ENCODE data around the gene PRSS23. TPM values are rescaled to one million over a fixed set of nuclear protein-coding genes. Genes with fewer than 3 reads are reported as not detected.

PRSS23 gene
- polyA plus RNA-seq, 1 donor from 2014 or later = 3.6 TPM

DNA sequence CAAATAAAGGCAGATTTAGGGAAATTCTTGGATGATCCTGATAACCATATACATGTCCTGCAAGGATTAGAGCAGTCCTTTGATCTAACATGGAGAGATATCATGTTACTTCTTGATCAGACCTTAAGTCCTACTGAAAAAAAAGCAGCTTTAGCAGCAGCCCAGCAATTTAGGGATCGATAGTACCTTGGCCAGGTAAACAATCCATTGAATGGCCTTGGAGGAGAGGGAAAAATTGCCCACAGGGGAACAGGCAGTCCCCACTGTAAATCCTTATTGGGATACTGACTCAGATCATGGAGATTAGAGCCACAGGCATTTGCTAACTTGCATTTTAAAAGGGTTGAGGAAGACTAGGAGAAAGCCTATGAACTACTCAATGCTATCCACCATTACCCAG, 47.8 kb downstream of the PRSS23 start:
- Histone ChIP-seq H3K27me3 (ENCODE audit: insufficient read depth, low read depth, low read length) (no peaks in the 10 kb centered on the region), H3K9ac (ENCODE audit: low read length) (no peak overlapping the region), H3K79me2 (replicated peaks; ENCODE audit: insufficient read depth, low read length) (no peaks in the 10 kb centered on the region), H3K9me3 (ENCODE audit: low read length) (no peaks in the 10 kb centered on the region), H2AFZ (ENCODE audit: low read depth, low read length) (no peak overlapping the region), H3K27ac (ENCODE audit: low read length) (no peak overlapping the region), H3K4me3 (ENCODE audit: low read length) (no peak overlapping the region), H3K9me2 (ENCODE audit: insufficient read depth, low read length) (no peaks in the 10 kb centered on the region), H4K20me1 (ENCODE audit: insufficient read depth) (no peaks in the 10 kb centered on the region), H3K36me3 (ENCODE audit: insufficient read depth, low read length) (no peaks in the 10 kb centered on the region), H3K4me2 (ENCODE audit: low read length) (no peak overlapping the region), H3F3A (ENCODE audit: insufficient read depth, low read length, poor library complexity, severe bottlenecking) (no peaks in the 10 kb centered on the region)
- no peak for TF ChIP-seq EP300 (conservative IDR thresholded peaks at IDR 0.05; ENCODE audit: poor library complexity, severe bottlenecking)
- no peak for TF ChIP-seq REST (IDR thresholded peaks at IDR 0.05; ENCODE audit: borderline replicate concordance)
- no peak for TF ChIP-seq TAF1 (IDR thresholded peaks at IDR 0.05; ENCODE audit: low read depth)
- TF ChIP-seq EZH2 (IDR thresholded peaks at IDR 0.05; ENCODE audit: borderline replicate concordance, insufficient read depth, low read length, poor library complexity, severe bottlenecking) = no peak
- no peak for TF ChIP-seq MXI1 (conservative IDR thresholded peaks at IDR 0.05; ENCODE audit: poor library complexity, severe bottlenecking)
- TF ChIP-seq, protein P1, sequence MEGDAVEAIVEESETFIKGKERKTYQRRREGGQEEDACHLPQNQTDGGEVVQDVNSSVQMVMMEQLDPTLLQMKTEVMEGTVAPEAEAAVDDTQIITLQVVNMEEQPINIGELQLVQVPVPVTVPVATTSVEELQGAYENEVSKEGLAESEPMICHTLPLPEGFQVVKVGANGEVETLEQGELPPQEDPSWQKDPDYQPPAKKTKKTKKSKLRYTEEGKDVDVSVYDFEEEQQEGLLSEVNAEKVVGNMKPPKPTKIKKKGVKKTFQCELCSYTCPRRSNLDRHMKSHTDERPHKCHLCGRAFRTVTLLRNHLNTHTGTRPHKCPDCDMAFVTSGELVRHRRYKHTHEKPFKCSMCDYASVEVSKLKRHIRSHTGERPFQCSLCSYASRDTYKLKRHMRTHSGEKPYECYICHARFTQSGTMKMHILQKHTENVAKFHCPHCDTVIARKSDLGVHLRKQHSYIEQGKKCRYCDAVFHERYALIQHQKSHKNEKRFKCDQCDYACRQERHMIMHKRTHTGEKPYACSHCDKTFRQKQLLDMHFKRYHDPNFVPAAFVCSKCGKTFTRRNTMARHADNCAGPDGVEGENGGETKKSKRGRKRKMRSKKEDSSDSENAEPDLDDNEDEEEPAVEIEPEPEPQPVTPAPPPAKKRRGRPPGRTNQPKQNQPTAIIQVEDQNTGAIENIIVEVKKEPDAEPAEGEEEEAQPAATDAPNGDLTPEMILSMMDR (IDR thresholded peaks at IDR 0.05; ENCODE audit: poor library complexity, severe bottlenecking) = no peak
- TF ChIP-seq RAD21 (conservative IDR thresholded peaks at IDR 0.05) = no peak
- TF ChIP-seq SMC3 (conservative IDR thresholded peaks at IDR 0.05; ENCODE audit: poor library complexity) = no peak
- TF ChIP-seq POLR2AphosphoS5 (IDR thresholded peaks at IDR 0.05) = no peak

- Histone ChIP-seq H3K79me2 (replicated peaks; ENCODE audit: insufficient read depth, low read length) (no peaks in the 10 kb centered on the region), H4K20me1 (ENCODE audit: insufficient read depth) (no peaks in the 10 kb centered on the region), H3K4me3 (ENCODE audit: low read length) (no peak overlapping the region), H3K9me3 (ENCODE audit: low read length) (no peaks in the 10 kb centered on the region), H3K27ac (ENCODE audit: low read length) (no peak overlapping the region), H3K9me2 (ENCODE audit: insufficient read depth, low read length) (no peaks in the 10 kb centered on the region), H3K27me3 (ENCODE audit: insufficient read depth, low read depth, low read length) (no peaks in the 10 kb centered on the region), H3K36me3 (ENCODE audit: insufficient read depth, low read length) (no peaks in the 10 kb centered on the region), H3K9ac (ENCODE audit: low read length) (no peak overlapping the region), H3K4me2 (ENCODE audit: low read length) (no peak overlapping the region), H2AFZ (ENCODE audit: low read depth, low read length) (no peak overlapping the region), H3F3A (ENCODE audit: insufficient read depth, low read length, poor library complexity, severe bottlenecking) (no peaks in the 10 kb centered on the region)
- TF ChIP-seq RAD21 (conservative IDR thresholded peaks at IDR 0.05) (no peak), REST (IDR thresholded peaks at IDR 0.05; ENCODE audit: borderline replicate concordance) (no peak), TAF1 (IDR thresholded peaks at IDR 0.05; ENCODE audit: low read depth) (no peak), SMC3 (conservative IDR thresholded peaks at IDR 0.05; ENCODE audit: poor library complexity) (no peak), EP300 (conservative IDR thresholded peaks at IDR 0.05; ENCODE audit: poor library complexity, severe bottlenecking) (no peak), MXI1 (conservative IDR thresholded peaks at IDR 0.05; ENCODE audit: poor library complexity, severe bottlenecking) (no peak), POLR2AphosphoS5 (IDR thresholded peaks at IDR 0.05) (no peak), EZH2 (IDR thresholded peaks at IDR 0.05; ENCODE audit: borderline replicate concordance, insufficient read depth, low read length, poor library complexity, severe bottlenecking) (no peak)
- TF ChIP-seq, protein P1 (IDR thresholded peaks at IDR 0.05; ENCODE audit: poor library complexity, severe bottlenecking) = no peak
Measured at GRCh38 chr11:86849679-86850078, 49.3 kb downstream of the PRSS23 start.

Data from neural cell (in vitro differentiated cells).